Activated naive CD8-positive, alpha-beta T cell treated with anti-CD3 and anti-CD28 coated beads, Interleukin-2, amount 10 ng/mL, durations not matched to agents 7 days and 5 days (primary cell): ENCODE data around the gene ENHO. TPM values are rescaled to one million over a fixed set of nuclear protein-coding genes. Genes with fewer than 3 reads are reported as not detected.
"Not testable (repeated sequence)": the region's sequence is repeated elsewhere in the genome, so short reads cannot be mapped to it uniquely, and the experiment has no call there.

ENCODE experiments used
- ATAC-seq: fragments of 150-1000 bp; cut with Tn5 transposase; one replicate; pipeline ENCODE4 v1.10.0; 2021; ENCODE audit warnings: low read depth, moderate library complexity
- POLR2A ChIA-PET: fragments of 350-600 bp; sonication (Branson Sonifier 250); formaldehyde crosslinking; loops from one replicate; lab custom pipeline; 2021; ENCODE audit warnings: antibody characterized with exemption; lab: Charles Lee
- DNase-seq: peaks from one replicate; pipeline ENCODE4 v3.0.0; 2021
- H3K27ac Mint-ChIP-seq: one replicate; pipeline ENCODE4 v1.8.0; 2022; ENCODE audit warnings: mild to moderate bottlenecking, mixed read lengths
- H3K27me3 Mint-ChIP-seq: one replicate; pipeline ENCODE4 v1.8.0; 2022; ENCODE audit warnings: mild to moderate bottlenecking, moderate library complexity, mixed read lengths
- H3K36me3 Mint-ChIP-seq: one replicate; pipeline ENCODE4 v1.8.0; 2021; ENCODE audit warnings: mild to moderate bottlenecking, mixed read lengths
- H3K4me1 Mint-ChIP-seq: one replicate; pipeline ENCODE4 v1.8.0; 2021; ENCODE audit warnings: mixed read lengths
- H3K4me3 Mint-ChIP-seq: one replicate; pipeline ENCODE4 v1.8.0; 2022; ENCODE audit warnings: mild to moderate bottlenecking, moderate library complexity, mixed read lengths
- H3K9me3 Mint-ChIP-seq: one replicate; pipeline ENCODE4 v1.8.0; 2021; ENCODE audit warnings: mixed read lengths
- total RNA-seq, 2 experiments: library from RNA; stranded (reverse); gene quantifications; one replicate each; pipeline ENCODE4 v1.2.3, GENCODE V29; 2021

The ENHO gene
- total RNA-seq, 2 experiments from 2014 or later = not detected

DNA sequence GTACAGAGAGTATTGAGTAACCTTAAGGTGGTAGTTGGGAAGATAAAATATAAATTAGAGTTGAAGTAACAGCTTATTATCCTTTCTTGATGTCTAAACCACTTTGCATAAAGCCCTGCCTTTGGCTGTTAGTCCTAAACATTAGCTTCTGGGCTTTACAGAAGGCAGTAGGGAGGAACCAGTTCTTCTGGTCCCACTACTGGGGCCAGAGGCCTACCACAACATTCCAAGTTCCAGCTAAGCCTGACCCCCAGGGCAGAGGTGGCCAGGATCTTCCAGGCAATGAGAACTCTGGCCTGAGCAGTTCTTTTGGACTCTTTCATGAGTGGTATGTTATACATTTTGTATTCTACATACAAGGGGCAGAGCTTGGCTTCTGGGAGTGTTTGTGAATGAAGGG is 38.1 kb downstream of the ENHO start:
- POLR2A ChIA-PET = no interaction called here
- peaks cover 20% of the 10 kb centered on the region for H3K27me3 Mint-ChIP-seq
- H3K4me3 Mint-ChIP-seq = no peak overlapping the region
- H3K36me3 Mint-ChIP-seq = no peaks in the 10 kb centered on the region
- no peak for ATAC-seq
- peaks cover 1% of the 10 kb centered on the region for H3K4me1 Mint-ChIP-seq
- no peak overlapping the region for H3K27ac Mint-ChIP-seq
- DNase-seq = no peak
- no peaks in the 10 kb centered on the region for H3K9me3 Mint-ChIP-seq

- H3K27ac Mint-ChIP-seq, H3K4me1 Mint-ChIP-seq, H3K9me3 Mint-ChIP-seq, ATAC-seq, H3K4me3 Mint-ChIP-seq, DNase-seq, H3K36me3 Mint-ChIP-seq, POLR2A ChIA-PET: not testable (repeated sequence)
- H3K27me3 Mint-ChIP-seq = peaks cover 18% of the 10 kb centered on the region
These were observed 40.0 kb downstream of the ENHO start for GRCh38 chr9:34482746-34483145.

- ATAC-seq, POLR2A ChIA-PET, H3K27ac Mint-ChIP-seq, H3K4me1 Mint-ChIP-seq, H3K9me3 Mint-ChIP-seq, H3K36me3 Mint-ChIP-seq, H3K4me3 Mint-ChIP-seq, DNase-seq: not testable (repeated sequence)
- H3K27me3 Mint-ChIP-seq = peaks cover 20% of the 10 kb centered on the region
These were observed 41.2 kb downstream of the ENHO start for GRCh38 chr9:34481620-34482019.

DNA sequence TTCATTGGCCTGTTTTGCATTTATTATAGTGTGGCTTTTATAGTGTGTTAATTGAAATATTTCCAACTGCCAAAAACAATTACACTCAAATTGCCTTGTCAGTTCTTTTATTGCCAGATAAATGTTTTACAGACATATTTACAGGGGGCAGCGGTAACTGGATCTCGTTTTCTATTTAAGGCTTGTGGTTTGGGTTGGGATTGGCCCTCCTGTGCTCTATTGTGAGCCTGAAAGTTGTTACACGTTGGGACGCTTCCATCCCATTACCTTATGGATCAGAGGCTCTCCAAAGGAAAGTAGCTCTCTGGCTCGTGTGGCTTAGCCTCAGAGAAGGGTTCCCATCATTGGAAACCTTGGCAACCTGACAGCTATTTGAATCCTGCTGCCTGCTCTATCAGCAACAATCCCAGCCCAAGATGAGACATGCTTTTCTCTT is 43.3 kb downstream of the ENHO start:
- H3K27ac Mint-ChIP-seq = no peak overlapping the region
- no peak overlapping the region for H3K4me3 Mint-ChIP-seq
- POLR2A ChIA-PET = no interaction called here
- H3K9me3 Mint-ChIP-seq = no peaks in the 10 kb centered on the region
- ATAC-seq (no peak), DNase-seq (no peak)
- H3K36me3 Mint-ChIP-seq = no peaks in the 10 kb centered on the region
- peaks cover 5% of the 10 kb centered on the region for H3K4me1 Mint-ChIP-seq
- H3K27me3 Mint-ChIP-seq = peaks cover 19% of the 10 kb centered on the region

- Mint-ChIP-seq H3K36me3 (no peaks in the 10 kb centered on the region), H3K9me3 (no peaks in the 10 kb centered on the region), H3K27ac (no peak overlapping the region), H3K4me3 (no peak overlapping the region), H3K27me3 (peaks cover 19% of the 10 kb centered on the region), H3K4me1 (peaks cover 5% of the 10 kb centered on the region)
- ATAC-seq (no peak), DNase-seq (no peak)
- POLR2A ChIA-PET = no interaction called here
These were observed 45.2 kb downstream of the ENHO start for GRCh38 chr9:34477541-34477940.

- DNase-seq (no peak), ATAC-seq (no peak)
- Mint-ChIP-seq H3K9me3 (no peaks in the 10 kb centered on the region), H3K4me3 (no peak overlapping the region), H3K4me1 (peaks cover 5% of the 10 kb centered on the region), H3K27ac (no peak overlapping the region), H3K36me3 (no peaks in the 10 kb centered on the region), H3K27me3 (peaks cover 27% of the 10 kb centered on the region)
- POLR2A ChIA-PET = no interaction called here
These were observed 47.7 kb downstream of the ENHO start for GRCh38 chr9:34475097-34475496.

Other genes starting within 250 kb of the ENHO start
- 1 to 10 TPM; 6.6 to 7.5 TPM for gene KIF24, start 193.7 kb downstream of the ENHO start, total RNA-seq
- 10 to 100 TPM; 22.8 to 26.3 TPM for gene NUDT2, start 193.4 kb downstream of the ENHO start, total RNA-seq
- 1 to 10 TPM; 4.7 to 5.5 TPM for gene MYORG, start 146.1 kb downstream of the ENHO start, total RNA-seq
- gene FAM219A, start 64.4 kb downstream of the ENHO start, total RNA-seq = 10 to 100 TPM; 11.7 to 13.4 TPM
- not detected for gene DNAI1, start 64.2 kb downstream of the ENHO start, total RNA-seq
- not detected for gene CNTFR, start 66.7 kb upstream of the ENHO start, total RNA-seq
- 10 to 100 TPM; 27.2 to 29.3 TPM for gene RPP25L, start 89.1 kb upstream of the ENHO start, total RNA-seq
- 100 to 1,000 TPM; 121 to 122 TPM for gene DCTN3, start 97.5 kb upstream of the ENHO start, total RNA-seq
- gene ARID3C, start 106.1 kb upstream of the ENHO start, total RNA-seq = not detected
- gene SIGMAR1, start 114.8 kb upstream of the ENHO start, total RNA-seq = 10 to 100 TPM; 48.8 to 55.4 TPM
- gene GALT, start 123.7 kb upstream of the ENHO start, total RNA-seq = 100 to 1,000 TPM; 119 to 127 TPM
- gene IL11RA, start 129.2 kb upstream of the ENHO start, total RNA-seq = 10 to 100 TPM; 77.0 to 79.1 TPM
- gene CCL27, start 139.7 kb upstream of the ENHO start, total RNA-seq = under 1 TPM in 1 of 2 experiments, not detected in 1; 0.43 TPM
- not detected for gene CCL19, start 168.3 kb upstream of the ENHO start, total RNA-seq
- not detected for gene CCL21, start 187.1 kb upstream of the ENHO start, total RNA-seq